ENCODE results near the gene RMDN2. TPM values are rescaled to one million over a fixed set of nuclear protein-coding genes. Genes with fewer than 3 reads are reported as not detected.

RMDN2 gene
- total and polyA plus RNA-seq, 9 of the 15 experiments (the other 6 are each of a cell fraction or from before 2014, with no cell fraction given), result 1.5 to 4.3 (median 2.3) TPM

DNA sequence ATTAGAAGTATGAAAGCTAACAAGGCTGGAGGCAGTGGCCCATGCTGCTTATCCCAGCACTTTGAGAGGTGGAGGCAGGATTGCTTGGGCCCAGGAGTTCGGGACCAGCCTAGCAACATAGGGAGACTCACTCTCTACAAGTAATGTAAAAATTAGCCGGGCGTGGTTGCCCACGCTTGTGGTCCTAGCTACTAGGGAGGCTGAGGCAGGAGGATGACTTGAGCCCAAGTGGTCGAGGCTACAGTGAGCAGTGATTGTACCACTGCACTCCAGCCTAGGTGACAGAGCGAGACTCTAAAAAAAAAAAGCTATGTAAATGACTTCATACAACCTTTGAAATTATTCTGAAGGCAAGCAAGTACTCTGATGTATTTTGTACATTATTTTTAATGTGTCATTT is 1.5 kb downstream of the RMDN2 start:
- H3K9me3 ChIP-seq (replicated peaks; ENCODE audit: control insufficient read depth, insufficient read depth, low read depth, low read length), result no peaks in the 10 kb centered on the region
- H3K9ac ChIP-seq (ENCODE audit: insufficient read depth in 1 of 2, low read depth in 2 of 2, low read length in 2 of 2), result no peak overlapping the region
- no peak overlapping the region for H3K4me2 ChIP-seq (ENCODE audit: insufficient read depth, low read length)
- ChIA-PET POLR2A (interaction anchor here (0.6 kb wide), 2 partner anchors 160 to 187 kb away, joined by 3 read pairs; no protein-coding TSS in a partner anchor), CTCF (ENCODE audit: low intra/inter-chr PET ratio) (no interaction called here)
- H3K27me3 ChIP-seq (ENCODE audit: control insufficient read depth in 2 of 2, insufficient read depth in 2 of 2, low read length in 2 of 2), result no peaks in the 10 kb centered on the region; a peak in 1 of 5 replicates
- WGBS (ENCODE audit: insufficient coverage, low coverage, missing lambda C conversion rate), result 72% methylated on average over 6 of the region's 6 CpGs
- H3K4me3 ChIP-seq, result no peak overlapping the region
- no peak for FAIRE-seq
- no peaks in the 10 kb centered on the region for H3K79me2 ChIP-seq (ENCODE audit: control insufficient read depth, insufficient read depth, low read length)
- peaks cover 0 to 14% of the 10 kb centered on the region in 2 experiments; a peak in 1 of 5 replicates for H3K4me1 ChIP-seq (replicated peaks in 1 of 2; ENCODE audit: control insufficient read depth in 2 of 2, insufficient read depth in 2 of 2, low read length in 2 of 2)
- H4K20me1 ChIP-seq (replicated peaks; ENCODE audit: control insufficient read depth, insufficient read depth, low read length), result no peaks in the 10 kb centered on the region
- no peaks in the 10 kb centered on the region for H3K9me1 ChIP-seq (ENCODE audit: control insufficient read depth, insufficient read depth, low read length)
- no peak overlapping the region for H2AFZ ChIP-seq (ENCODE audit: low read depth, low read length)
- in situ Hi-C loops (cut with MboI) (no loop called here), intact Hi-C loops (cut with micrococcal nuclease) (no loop called here)
- ATAC-seq, result no peak
- H3K36me3 ChIP-seq (ENCODE audit: control insufficient read depth, insufficient read depth, low read length), result no peaks in the 10 kb centered on the region
- BruUV-seq (replicated peaks), result no TSS peak
- no peak overlapping the region for H3K27ac ChIP-seq (ENCODE audit: extremely low read depth, low read depth, low read length)
- no peak for DNase-seq (ENCODE audit: extremely low read depth in 1 of 4, low spot score in 3 of 4)
- TF ChIP-seq ZNF134 (CRISPR knock-in tag; conservative IDR thresholded peaks at IDR 0.05), result no peak
- no peak for TF ChIP-seq HDGF (IDR thresholded peaks at IDR 0.05)
- TF ChIP-seq, protein P1, sequence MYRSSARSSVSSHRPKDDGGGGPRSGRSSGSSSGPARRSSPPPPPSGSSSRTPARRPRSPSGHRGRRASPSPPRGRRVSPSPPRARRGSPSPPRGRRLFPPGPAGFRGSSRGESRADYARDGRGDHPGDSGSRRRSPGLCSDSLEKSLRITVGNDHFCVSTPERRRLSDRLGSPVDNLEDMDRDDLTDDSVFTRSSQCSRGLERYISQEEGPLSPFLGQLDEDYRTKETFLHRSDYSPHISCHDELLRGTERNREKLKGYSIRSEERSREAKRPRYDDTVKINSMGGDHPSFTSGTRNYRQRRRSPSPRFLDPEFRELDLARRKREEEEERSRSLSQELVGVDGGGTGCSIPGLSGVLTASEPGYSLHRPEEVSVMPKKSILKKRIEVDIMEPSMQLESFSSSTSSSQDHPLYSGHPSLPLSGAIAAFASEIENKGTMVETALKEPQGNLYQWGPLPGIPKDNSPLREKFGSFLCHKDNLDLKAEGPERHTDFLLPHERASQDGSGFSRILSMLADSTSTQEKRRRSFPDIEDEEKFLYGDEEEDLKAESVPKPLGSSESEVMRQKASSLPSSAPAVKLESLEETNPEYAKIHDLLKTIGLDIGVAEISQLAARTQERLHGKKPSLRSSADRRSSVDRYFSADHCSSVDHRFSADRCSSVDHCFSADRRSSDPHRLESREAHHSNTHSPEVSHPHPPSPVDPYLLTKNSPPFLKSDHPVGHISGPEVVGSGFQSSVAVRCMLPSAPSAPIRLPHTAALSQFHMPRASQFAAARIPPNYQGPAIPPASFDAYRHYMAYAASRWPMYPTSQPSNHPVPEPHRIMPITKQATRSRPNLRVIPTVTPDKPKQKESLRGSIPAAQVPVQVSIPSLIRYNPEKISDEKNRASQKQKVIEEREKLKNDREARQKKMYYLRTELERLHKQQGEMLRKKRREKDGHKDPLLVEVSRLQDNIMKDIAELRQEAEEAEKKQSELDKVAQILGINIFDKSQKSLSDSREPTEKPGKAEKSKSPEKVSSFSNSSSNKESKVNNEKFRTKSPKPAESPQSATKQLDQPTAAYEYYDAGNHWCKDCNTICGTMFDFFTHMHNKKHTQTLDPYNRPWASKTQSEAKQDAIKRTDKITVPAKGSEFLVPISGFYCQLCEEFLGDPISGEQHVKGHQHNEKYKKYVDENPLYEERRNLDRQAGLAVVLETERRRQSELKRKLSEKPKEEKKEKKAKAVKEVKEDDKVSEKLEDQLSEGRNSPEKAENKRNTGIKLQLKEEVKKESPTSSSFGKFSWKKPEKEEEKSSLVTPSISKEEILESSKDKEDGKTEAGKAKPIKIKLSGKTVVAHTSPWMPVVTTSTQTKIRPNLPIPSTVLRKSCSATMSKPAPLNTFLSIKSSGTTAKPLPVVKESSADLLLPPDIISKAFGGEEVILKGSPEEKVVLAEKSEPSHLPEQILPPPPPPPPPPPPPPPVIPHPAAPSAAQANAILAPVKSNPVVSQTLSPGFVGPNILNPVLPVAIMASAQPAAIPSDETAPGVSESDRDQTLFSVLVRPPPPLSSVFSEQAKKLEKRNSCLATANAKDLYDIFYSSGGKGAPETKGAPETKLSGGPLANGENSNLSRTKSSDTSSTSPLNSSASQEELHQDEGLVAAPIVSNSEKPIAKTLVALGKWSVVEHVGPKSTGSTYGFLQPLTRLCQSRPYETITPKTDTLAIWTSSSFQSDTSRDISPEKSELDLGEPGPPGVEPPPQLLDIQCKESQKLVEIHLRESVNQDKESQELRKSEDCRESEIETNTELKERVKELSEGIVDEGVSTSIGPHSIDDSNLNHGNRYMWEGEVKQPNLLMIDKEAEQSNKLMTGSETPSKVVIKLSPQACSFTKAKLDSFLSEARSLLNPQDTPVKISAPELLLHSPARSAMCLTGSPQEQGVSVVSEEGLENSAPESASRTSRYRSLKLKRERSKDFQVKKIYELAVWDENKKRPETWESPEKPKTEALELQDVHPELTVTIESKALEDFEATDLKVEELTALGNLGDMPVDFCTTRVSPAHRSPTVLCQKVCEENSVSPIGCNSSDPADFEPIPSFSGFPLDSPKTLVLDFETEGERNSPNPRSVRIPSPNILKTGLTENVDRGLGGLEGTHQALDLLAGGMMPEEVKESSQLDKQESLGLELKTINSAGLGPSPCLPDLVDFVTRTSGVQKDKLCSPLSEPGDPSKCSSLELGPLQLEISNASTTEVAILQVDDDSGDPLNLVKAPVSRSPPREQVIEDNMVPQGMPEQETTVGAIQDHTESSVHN (IDR thresholded peaks at IDR 0.05; ENCODE audit: borderline replicate concordance in 1 of 2, low read depth in 1 of 2), result no peak
- no peak for TF ChIP-seq NCOA2 (IDR thresholded peaks at IDR 0.05; ENCODE audit: partially characterized antibody in 2 of 2)
- no peak for TF ChIP-seq YBX1 (IDR thresholded peaks at IDR 0.05)
- TF ChIP-seq, protein P2, sequence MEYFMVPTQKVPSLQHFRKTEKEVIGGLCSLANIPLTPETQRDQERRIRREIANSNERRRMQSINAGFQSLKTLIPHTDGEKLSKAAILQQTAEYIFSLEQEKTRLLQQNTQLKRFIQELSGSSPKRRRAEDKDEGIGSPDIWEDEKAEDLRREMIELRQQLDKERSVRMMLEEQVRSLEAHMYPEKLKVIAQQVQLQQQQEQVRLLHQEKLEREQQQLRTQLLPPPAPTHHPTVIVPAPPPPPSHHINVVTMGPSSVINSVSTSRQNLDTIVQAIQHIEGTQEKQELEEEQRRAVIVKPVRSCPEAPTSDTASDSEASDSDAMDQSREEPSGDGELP (CRISPR knock-in tag; IDR thresholded peaks at IDR 0.05; ENCODE audit: borderline replicate concordance), result no peak
- TF ChIP-seq ZNF347 (CRISPR knock-in tag; IDR thresholded peaks at IDR 0.05; ENCODE audit: low read depth), result no peak
- no peak for TF ChIP-seq SMARCA5 (IDR thresholded peaks at IDR 0.05)
- no peak for TF ChIP-seq BRD9 (IDR thresholded peaks at IDR 0.05; ENCODE audit: low read depth, partially characterized antibody)
- no peak for TF ChIP-seq ZNF41 (CRISPR knock-in tag; conservative IDR thresholded peaks at IDR 0.05)
- TF ChIP-seq ZNF197 (CRISPR knock-in tag; IDR thresholded peaks at IDR 0.05; ENCODE audit: low read depth), result no peak
- no peak for TF ChIP-seq ZFPM2 (CRISPR knock-in tag; IDR thresholded peaks at IDR 0.05)
- no peak for TF ChIP-seq SIX5 (IDR thresholded peaks at IDR 0.05; ENCODE audit: borderline replicate concordance in 1 of 2, insufficient read depth in 1 of 2, low read depth in 1 of 2, low read length in 2 of 2)

All from K562 (cell line).